ENCODE data around the gene MAD1L1.

MAD1L1 gene

DNA sequence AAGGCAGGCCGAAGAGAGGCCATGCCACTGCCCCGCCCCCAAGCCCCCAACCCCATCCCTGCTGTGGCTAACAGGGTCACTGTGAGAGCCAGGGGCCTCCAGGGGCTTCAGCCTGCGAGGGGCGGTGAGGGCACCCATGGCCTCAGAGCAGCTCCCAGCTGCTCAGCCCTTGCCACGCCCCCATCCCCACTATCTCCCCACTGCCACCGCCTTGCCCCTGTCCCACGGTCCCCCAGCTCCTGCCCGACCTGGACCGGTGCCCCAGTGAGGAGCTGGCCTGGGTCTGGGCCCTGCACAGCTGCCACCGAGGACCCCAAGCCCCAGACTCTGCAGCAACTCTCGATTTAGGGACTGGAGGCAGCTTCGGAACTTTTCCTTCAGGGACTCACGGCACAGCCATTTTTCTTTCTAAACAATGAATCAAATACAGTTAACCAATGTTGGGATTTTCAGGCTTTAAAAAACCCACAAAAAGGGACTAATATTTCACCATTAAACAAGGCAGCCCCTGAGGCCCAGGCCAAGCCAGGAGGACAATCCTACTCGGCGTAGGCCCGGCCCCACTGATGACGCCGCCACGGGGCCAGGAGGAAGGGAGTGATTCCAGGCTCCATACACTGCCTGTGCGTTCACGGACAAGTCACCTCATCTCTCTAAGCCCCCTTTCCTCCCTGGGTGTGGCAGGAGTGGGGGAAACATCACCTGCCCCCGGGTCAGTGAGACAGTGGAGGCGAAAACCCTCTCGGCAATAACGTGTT lies 325.6 kb downstream of the MAD1L1 start:
- DNase-seq: no peak

DNA sequence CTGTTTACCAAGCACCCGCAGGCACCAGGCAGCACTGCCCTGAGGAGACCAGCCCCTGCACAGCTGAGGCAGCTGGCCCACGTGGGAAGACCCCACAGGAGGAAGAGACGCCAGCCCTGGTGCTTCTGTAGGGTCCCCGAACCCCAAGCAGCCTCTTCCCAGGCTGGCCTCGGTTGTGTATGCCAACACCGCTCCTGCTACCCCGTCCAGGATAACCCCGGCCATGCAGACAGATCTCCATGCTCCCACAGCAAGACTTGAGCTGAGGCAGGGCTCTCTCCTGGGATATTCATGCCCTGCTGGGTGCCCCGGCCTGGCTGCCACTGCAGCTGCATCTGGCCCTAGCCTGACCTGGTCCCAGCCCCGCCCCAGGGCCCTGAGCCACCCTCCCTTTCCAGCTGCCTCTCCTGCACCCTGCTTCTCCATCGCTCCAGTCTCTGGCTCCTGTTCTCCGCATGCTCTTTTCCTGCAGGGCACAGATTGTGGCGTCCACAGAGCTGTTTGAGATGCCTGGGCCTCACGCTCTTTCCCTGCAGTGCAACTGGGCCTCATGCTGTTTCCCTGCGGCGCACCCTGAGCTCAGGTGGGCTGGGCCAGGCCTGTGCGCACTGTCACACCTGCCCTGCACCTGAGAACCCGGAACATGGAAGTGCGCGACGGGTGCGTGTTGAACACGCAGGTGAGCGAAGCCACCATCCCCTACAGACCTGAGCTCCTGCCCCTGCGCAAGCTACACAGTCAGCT lies 326.5 kb downstream of the MAD1L1 start:
- DNase-seq: no peak

DNA sequence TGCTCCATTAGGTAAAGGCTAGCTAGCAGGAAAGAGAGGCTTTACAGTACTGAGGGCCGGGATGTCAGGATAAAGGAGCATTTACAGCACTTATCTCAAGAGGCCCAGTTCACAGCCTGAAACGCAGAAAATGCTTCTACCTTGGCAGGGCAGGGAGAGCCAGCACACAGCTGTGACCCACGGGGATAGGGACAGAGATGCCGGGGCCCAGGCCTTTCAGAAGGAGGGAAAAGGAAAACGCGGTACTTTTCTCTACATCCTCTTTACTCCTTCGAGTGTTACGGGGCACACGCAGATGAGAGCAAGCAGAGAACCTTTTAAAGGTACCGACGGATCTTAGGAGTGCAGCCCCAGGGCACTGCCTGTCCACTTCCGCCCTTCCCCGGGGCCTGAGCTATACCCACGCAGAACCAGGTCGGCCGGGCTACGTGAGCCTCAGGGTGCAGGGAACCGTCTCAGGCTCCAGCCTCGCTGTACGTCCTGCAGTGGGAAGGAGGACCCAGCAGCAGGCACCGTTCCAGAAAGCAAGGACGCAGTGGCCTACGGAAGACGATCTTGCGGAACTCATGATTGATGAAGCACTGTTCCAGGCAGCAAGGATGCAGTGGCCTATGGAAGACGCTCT lies 330.4 kb downstream of the MAD1L1 start:
- no peak for DNase-seq

DNA sequence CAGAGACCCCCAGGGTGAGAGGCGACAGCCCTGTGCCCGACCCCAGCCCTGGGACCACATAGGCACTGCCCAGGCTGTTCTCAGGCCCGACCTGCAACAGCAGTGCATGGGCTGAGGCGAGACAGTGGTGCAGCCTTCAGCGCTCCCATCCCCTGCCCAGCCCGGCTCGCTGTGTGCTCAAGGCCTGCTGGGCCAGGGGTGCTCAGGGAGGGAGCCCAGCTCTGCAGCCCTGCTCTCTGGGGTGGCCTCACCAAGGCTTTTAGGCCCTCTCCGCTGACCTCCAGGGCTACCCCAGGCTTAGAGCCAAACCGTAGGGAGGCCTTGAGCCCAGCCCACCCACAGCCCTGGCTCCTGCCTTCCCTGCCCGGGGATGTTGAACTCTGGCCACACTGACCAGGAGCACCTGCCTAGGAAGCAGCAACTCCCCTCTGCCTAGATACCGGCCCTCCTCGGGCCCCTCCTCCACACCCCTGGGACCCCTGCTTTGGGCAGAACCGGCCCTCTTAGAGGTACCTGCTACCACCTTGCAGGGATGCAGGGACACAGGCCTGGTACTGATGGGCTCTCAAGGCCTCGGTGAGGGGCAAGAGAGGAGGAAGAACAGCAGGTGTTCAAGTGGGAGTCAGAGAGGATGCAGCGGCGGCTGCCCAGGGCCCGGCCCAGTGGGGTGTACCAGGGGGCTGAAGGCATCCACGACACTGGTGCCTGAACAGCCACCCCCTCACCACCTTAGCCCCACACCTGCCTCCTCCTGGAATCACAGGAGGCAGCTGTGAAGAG lies 331.1 kb downstream of the MAD1L1 start:
- DNase-seq: no peak

DNA sequence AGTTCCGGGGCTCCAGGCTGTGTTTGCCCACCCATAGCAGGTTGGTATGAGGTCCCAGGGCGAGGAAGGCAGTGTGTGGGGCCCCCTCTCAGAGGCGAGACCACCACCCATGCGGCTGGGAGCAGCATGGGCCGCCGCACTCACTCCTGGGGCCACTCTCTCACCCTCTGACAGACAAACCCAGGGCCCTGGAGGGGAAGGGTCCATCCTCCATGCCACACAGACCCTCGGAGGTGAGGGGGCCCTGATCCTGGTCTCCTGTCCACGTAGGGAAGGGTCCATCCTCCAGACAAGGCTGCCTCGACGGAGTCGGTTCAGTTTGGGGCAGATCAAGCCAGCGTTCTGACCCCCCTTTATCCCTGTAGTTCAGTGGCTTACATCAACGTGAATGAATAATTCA lies 331.9 kb downstream of the MAD1L1 start:
- DNase-seq: no peak

DNA sequence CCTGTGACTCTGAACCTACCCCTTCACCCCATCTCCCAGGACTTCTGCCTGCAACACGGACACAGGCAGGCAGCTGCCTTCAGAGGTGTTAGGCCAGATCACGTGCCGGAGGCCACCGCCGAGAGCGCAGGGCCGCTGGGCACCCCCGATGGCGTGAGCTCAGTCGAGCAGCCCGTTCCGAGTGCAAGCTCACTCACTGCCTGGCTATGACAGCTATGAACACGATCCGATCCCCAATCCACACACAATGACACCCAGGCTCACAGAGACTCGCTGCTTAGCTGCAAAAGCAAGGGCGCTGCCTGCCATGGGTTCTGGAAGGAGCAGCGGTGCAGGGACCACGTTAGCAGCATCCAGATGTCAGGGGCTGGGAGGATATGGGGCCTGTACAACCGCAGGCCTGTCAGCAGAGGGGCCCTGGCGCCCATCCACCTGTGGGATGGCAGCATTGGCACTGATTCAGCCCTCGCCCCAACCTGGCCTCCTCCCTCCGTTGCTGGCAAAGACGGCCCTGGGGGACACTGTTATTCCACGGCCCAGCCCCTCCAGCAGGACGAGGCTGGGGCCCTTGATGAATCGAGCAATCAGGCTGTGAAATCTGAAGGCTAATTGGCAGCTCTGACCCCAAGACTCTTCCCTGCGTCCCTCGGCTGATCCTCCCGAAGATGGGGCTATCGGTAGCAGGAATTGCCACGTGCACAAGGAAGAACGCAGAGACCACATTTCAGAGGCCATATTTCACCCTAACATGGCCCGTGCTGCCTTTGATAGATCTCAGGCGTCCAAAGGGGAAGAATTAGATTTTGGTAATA lies 332.6 kb downstream of the MAD1L1 start:
- no peak for DNase-seq

DNA sequence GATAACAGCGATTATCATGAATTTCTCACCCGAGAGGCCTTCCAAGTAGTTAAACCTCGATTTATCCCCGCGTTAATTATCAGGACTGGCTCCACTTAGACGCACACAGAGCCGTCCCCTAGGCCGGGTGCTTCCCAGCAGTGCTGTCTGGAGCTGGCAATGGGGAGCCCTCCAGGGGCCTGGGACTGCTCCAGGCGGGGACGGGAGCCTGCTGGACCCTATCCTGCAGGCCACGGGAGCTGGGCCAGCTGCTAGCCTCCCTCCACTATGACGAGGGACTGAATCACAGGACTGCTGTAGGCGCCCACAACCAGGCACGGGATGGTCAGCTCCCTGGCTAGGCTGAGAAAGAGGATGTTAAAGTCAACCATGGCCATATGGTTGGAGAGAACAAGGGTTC lies 333.5 kb downstream of the MAD1L1 start:
- DNase-seq: peak in 1 of 2 donors; percentile 86

DNA sequence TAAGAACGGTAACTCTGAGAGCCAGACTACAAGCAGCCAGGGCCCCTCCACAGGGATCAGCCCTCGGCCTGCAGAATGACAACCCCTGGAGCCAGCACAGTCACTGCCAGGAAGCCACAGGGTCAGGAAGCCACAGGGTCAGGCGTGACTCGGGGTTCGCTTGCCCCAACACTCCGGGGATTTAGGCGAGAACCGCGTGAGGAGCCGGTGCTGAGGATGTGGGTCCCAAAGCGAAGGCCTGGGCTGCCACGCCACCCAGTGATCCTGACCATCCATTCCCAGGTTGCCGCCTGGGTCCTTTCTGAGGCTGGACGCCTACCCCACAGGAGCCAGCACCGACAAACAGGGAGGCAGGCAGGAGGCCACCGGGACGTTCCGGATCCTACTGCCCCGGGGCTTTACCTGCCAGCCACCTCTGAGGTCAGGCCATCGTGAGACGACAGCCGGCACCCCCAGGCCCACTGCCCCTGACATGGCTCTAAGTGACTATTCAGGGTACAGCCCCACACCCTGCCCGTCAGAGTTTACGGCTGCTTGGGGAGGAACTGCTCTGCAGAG lies 334.0 kb downstream of the MAD1L1 start:
- DNase-seq: no peak

DNA sequence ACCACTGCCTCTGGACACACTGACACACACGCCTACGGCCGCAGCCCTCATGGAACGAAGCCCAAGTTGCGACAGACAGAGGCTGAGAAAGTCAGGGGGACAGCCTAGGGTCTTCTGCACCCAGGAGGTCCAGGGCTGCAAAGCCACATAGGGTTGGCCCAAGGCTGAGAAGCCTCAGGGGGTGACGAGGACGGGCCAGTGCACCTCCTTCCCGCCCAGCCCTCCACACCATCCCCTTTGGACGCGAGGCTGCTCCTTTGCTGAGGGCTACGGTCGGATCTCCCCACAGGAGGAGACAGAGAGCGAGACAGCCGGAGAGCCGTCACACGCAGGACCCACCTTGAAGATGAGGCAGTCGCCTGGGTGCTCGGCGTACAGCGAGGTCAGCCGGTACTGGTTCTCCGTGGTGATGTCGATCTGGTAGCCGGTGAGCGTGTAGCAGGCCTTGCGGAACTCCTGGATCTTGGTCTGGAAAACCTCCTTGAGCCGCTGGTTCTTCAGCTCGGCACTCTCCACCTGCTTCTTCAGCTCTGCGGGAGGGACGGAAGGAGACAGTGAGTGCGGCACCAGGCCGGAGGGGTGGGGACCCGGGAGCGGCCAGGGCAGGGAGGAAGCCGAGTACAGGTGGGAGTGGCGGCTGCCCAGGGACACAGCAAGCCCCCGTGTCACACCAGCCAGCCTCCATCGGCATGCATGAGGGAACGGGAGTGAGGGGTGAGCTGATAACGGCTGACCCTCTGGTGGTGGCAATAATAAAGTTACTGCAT lies 334.7 kb downstream of the MAD1L1 start:
- DNase-seq: no peak

DNA sequence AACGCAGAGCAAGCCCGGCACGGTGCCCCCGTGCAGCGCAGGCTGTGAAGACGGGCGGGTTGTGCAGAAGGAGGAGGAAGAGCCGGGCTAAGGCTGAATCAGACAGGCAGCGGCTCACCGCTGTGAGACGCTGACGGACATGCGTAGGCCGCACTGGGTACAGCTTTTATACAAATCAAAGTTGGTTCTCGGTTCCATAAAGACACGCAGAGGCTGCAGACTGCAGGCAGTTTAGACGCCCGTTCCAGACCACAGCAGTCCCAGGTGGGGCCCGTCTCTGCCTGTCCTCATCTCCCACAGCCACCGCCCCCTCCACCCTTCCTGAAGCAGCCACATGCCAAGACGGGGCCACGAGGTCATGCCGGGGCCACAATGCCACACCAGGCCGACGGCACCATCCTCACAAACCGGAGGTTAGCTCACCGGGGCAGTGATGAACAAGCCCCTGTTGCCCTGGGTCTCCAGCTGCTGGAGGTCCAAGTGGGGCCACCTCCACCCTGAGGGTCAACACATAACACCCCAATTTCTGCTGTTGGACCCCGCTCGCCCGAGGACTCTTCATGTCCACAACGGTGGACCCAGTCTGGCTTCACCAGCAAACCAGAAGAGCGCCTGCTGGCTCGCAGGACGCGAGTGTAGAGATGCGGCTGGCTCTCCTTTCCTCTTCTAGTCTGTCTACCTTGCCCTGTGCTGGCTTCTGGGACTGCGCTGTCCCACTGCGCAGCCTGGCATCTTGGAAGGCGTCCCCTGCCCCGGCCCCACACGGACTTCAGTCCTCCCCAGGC lies 335.5 kb downstream of the MAD1L1 start:
- no peak for DNase-seq

DNA sequence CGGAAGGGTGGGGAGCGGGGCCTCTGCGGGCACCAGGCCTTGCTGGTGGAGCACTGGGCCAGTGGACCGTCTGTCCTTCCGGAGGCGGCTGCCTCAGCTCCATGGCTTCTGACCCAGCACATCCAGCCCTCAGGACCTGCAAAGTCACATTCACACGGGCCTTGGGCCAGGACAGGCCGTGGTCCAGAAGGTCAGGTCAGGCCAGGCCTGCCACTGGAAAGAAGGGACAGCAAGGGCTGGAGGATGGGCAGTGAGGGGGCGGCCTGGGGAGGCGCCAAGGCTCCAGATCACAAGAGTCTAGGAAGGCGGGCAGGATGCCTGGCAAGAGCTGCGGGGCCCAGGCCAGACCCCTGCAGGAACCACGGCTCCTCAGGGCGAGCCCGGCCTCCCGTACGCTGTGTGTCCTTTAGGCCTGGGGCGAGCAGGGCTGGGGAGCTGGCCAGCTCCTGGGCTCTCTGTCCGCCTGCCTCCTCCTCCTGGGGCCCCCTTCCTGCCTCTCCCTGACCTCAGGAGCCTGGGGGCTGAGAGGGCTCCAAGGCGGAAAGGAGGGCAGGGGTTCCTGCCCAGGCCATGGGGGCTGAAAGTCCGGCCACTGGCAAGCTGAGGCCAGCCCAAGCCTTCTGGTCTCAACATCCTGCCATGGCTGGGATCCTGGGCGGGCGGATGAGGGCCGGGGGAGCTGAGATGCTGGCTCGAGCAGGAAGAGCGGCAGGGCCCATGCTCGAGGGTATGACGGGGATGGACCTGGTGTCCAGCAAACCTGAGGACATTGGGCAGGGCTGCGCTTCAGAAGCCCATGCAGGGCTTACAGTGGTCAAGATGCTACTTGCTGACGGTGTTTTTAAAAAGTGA lies 336.9 kb downstream of the MAD1L1 start:
- no peak for DNase-seq

DNA sequence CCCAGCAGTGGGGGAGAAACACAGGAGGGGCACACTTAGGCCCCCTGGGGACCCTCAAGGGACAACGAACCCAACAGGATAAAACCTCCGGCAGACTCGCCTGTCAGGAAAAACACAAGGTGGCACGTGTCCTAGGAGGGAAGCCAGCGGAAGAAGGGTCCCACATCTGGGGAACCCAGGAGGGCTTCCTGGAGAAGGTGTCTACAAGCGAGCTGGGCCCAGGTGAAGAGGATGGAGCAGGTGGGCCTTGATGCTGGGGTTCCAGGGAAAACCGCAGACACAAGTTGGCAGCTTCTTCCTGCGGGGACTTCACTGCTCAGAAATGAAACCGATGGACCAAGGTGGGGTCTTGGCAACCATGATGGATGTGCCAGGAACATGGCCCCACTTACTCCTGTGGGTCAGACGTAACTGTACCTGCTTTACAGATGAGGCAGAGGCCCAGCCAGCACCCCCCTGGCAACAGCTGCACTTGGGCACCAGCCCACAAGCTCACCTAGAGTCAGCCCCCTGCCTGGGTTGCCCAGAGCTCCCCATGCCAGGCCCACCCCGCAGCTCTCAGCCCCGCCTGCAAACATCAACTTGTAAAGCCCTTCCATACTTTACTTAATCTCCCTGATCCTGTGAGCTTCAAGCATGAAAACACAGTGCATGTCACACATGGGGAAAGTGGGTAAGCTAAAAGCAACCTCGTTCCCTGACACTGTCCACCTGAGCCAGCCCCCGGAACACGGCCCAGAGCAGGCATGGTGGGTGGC lies 337.7 kb downstream of the MAD1L1 start:
- no peak for DNase-seq

DNA sequence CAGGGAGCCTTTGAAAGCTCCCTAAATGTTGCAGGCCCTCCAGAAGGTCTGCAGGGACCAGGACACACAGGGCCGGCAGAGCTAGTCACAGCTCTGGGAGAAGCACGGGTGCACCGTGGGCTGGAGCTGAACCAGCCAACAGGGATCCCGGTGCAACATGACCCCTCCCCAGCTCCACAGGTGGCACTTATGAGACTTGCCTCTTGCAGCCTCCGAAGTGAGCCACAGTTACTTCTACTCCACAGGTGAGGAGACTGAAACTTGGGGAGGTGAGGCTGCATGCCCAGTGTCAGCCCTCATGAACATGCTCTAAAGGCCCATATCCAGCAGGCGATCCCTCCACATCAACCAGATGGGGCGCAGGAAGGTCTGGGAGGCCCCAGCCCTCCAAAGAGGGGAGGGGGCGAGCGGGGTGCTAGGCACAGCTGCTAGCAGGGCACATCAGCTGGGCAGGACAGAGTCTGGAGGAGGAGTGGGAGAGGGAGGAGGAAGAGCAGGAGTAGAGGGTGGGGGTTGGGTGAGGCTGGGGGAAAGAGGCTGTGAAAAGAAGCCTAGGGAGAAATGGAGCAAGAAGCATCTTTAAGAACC lies 338.3 kb downstream of the MAD1L1 start:
- DNase-seq: no peak

DNA sequence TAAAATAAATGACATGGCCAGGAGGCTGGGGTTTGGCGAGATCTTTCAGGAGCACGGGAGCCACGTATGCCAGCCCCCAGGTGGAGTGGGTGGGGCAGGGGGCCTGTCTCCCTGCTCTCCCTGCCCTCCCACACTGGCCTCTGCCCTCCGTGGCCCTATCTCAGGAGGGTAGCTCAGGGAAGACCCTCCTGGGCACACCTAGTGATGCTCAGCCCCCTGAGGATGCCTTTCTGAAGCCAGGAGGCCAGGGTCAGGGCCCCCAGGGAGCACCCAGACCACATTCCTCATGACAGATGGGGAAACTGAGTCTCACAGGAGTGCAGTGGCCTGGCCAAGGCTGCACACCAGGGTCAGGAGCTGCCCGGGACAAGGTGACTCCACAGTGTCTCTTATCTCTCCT lies 339.3 kb downstream of the MAD1L1 start:
- no peak for DNase-seq

DNA sequence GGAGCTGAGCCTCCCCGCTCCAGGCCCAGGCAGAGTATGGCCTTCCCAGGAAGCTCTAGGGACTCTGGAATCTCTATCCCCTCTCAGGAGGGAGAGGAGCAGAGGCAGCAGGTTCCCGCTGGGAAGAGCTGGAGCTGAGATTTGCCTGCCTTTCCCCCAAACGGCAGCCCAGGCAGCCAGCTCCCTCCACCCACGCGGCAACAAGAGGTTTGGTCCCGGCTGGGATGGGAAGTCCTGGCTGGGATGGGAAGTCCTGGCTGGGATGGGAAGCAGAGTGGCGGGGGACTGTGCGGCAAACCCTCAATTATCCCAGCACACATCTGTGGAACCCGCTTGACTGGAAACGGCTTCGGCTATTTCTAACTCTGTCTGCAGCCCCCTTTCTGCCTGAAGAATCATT lies 339.7 kb downstream of the MAD1L1 start:
- no peak for DNase-seq

DNA sequence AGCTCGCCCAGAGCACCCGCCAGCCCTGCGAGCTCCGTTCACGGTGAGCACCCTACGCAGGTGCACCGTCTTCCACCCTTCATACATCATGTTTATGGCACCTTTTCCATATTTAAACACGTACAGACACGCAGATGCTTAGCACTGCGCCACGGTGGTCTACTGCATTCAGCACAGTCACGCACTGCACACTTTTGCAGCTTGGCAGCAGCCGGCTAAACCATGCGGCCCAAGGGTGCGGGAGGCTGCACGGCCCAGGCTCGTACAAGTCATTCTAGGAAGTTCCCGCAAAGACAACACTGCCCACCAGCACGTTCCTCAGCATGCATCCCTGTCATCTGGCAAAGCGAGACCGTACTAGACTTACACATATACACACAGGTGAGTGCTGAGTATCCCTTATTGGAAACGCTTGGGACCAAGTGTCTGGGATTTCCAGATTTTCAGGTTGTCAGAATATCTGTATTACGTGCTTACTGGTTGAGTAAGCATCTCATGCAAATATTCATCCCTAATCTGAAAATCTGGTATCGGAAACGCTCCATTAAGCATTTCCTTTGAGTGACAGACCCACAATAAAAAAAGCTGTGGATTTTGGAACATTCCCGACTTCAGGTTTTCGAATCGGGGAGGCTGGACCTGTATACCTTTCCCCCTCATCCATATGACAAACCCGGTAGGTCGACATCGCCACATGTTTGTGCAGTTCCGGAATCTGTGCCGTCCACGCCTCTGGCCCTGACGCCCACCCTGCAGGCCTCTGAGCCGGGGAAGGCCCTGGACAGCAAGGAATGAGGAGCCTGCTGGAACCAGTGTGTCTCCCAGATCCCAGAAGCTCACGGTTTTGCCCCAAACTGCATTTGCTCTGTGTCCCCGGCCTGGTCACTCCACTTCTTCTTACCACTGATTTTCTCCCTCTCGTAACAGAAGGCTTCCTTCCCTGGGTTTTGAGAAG lies 340.5 kb downstream of the MAD1L1 start:
- no peak for DNase-seq
